HG03175 (cell line): ENCODE data around the gene SHISA7.
"Not testable (repeated sequence)": the region's sequence is repeated elsewhere in the genome, so short reads cannot be mapped to it uniquely, and the experiment has no call there.

Source experiments
- ATAC-seq: cut with Tn5 transposase; IDR thresholded peaks from one replicate; pipeline ENCODE4 v1.9.1; 2021; ENCODE audit warnings: mild to moderate bottlenecking, moderate library complexity; ENCODE audit not compliant: unreplicated experiment

SHISA7 gene

DNA sequence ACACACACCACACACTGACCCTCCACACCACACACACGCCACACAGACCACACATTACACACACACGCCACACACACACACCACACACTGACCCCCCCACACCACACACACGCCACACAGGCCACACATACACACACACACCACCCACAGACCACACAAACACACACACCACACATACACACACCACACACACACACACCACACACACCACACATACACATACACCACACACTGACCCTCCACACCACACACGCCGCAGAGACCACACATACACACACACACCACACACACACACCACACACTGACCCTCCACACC, 5.0 kb upstream of the SHISA7 start:
- ATAC-seq: not testable (repeated sequence)

DNA sequence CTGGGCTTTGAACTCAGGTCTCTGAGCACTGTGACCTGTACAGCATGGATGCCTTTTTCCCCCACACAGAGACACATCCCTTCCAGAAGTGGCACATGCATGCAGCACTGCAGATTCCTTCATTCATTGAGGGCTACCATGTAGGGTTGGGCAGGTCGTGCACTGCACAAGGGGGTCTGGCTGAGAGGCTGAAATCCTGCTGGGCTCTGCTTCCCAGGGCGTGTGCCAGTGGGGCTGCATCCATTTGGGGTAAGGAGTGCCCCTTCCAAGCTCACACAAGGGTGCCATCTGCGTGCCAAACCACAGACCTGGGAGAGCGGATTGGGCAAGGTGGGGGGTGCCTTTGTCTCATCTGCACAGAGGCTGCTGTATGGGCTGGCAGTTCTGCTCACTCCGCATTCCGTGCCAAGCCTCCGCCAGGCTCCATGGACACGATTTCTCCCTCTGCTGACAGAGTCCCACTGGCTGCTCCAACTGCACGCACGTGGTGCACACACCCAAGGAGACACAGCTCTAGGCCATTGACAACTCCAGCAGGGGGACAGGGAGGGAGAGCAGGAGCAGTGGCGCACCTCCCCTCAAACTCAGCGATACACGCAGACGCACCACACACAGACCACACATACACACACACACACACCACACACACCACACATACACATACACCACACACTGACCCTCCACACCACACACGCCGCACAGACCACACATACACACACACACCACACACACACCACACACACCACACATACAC, 4.5 kb upstream of the SHISA7 start:
- no peak for ATAC-seq

DNA sequence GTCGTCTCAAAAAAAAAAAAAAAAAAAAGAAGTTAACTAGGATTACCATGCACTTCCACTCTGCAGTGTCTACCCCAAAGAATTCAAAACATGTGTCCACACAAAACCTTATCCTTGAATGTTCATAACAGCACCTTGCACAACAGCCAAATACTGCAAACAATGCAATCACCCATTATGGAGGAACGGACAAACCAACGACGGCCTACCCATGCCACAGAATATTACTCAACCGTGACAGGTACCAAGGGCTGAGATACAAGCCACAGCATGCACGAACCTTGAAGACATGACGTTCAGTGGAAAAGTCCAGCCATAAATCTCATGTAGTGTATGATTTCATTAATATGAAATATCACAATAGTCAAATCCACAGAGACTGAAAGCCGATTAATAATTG, 3.0 kb upstream of the SHISA7 start:
- ATAC-seq: no peak

DNA sequence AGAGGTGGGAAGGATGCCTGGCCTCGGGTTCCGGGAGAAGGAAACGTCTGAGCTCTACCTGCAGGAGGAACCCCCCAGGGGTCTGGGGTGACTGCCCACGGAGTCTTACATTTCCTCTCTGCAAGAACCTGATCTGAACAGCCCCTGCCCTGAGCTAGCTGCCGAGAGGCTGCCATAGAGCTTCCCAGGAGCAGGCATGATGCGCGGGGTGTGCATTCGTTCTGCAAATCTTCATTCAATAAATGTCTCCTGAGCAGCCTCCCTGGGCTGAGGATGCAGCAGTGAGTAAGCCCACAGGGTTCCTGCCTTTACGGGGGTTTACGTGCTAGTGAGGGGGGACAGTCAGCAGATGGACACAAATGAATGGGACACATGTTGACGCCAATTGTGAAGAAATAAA, 1.5 kb upstream of the SHISA7 start:
- ATAC-seq: no peak

DNA sequence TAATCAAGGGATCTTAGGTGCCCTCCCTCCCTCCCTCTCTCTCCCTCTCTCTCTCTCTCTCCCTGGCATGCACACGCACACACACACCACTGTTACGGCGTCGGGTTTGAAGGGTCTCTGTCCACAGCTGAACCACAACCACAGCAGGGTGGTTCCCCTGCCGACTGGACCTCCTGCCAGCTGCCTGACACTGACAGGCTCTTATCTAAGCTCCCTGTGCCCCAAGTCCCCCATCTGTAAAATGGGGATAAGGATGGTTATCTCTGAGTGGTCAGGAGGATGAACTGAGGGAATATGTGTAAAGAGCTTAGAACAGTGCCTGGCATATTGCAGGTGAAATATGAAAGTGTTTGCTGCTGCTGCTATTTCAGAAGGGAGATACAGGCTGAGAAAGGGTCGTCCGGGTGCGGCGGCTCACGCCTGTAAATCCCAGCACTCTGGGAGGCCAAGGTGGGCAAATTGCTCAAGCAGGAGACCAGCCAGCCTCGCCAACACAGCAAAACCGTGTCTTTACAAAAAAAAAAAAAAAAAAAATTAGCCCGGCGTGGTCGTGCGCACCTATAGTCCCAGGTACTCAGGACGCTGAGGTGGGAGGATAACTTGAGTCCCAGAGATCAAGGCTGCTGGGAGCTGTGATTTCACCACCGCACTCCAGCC, 852 bp upstream of the SHISA7 start:
- ATAC-seq: no peak

DNA sequence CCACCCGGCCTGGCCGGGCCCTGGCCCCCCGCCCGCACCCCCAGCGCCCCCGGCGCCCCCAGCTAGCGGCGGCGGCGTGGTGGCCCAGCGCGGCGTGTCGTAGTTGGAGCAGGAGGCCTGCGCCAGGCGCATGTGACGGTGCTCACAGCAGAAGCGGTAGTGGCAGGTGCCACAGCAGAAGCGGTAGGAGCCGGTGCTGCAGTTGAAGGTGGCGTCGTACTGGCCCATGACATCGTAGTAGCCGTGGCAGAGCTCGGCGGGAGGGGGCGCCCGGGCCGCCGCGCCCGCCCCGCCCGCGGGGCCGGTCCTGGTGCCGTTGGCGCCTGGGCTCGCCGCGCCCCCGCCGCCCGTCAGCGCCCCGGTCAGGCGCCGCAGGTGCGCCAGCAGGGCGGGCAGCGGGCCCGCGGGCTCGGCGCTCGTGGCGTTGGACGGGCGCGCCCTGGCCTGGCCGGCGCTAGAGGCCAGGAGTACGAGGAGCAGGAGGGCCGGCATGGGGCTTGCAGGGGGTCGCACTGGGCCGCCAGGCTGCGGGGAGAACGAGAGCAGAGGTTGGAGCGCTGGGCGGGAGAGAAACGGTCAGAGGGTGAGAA, 633 bp downstream of the SHISA7 start:
- ATAC-seq: no peak

DNA sequence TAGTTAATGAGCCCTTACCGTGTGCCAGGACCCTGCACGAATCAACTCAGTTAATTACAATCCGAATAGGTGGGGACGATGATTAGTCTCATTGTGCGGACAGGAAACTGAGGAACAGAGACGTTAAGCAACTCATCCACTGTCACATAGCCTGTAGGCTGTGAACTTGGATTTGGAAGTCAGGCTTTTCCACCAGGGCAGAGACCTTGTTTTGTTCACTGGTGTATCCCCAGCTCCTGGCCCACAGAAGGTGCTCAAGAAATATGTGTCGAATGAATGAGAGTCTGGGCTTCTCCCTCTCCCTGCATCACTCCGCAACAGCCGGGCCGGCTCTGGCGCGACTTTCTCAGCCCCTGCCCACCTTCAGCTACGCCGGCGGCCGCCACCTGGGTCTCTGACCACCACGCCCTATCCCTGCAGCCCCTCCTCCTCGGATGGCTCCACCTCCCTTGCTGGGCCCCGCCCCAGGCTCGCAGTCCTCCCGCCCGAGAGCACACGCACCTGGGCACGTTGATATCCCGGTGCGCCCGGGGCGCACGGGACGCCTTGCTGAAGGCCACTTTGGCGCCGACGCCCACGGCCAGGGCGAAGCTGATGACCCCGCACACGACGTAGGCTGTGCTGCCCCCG, 1.3 kb downstream of the SHISA7 start:
- no peak for ATAC-seq

DNA sequence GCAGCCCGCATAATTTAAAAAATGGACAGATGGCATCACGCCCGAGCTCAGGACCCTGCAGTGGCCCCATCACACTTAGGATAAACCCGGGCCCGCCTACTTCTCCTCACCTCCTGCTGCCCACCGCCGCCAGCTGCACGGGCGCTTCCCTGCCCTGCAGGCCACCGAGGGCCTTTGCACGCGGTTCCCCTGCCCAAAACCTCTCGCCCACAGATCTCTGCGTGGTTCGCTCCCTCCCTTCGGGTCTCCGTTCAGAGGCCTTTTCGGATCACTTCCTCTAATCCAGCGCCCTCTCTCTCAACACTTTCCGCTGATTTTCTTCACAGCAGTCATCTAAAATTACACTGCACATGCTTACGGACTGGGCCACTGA, 1.8 kb downstream of the SHISA7 start:
- no peak for ATAC-seq

DNA sequence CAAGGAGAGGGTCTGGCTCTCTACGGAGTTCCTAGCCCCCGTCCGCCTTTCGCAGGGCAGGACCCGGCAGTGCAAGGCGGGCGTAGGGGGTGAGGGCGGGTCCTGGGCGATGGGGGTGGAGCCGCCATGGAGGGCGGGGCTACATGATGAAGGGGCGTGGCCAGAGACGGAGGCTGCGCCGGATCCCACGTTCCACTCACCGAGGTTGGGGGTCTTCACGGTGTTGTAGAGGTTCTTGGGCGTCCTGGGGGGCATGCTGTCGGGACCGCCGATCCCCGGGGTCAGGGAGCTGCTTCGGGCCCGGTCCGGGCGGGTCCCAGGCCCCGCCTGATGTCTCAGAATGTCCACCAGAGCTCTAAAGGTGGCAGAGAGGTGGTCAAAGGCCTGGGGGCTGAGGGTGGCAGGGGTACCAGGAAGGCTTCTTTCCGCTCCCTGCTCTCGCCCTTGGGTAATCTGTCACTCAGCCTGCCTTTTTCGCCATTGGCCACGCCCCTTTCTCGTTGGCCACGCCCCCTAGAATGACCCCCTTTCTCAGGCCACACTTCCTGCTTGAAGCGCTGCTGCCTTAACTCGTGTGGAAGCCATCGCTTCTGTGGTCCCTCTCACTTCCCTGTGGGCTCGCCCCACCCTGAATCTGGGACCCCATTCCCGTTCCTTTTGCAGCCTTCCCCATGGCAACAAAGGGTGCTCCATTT, 2.5 kb downstream of the SHISA7 start:
- no peak for ATAC-seq

DNA sequence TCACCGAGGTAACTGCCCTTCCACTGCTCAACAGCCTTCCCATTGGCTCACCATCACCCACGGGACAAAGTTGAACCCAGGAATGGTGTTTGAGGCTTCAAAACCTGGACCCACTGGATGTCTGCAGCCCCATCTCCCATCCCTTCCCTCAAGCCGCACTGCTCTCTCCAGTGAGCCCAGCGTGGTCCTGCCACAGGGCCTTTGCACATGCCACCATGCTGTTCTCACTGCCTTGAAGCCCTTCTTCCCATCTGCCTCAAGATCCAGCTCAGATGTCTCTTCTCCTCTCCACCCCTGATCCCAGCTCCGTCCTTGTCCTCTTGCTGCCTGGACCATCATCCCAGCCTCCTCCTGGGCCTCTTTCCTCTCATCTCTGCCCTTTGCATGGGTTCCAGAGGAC, 4.0 kb downstream of the SHISA7 start:
- ATAC-seq: no peak

DNA sequence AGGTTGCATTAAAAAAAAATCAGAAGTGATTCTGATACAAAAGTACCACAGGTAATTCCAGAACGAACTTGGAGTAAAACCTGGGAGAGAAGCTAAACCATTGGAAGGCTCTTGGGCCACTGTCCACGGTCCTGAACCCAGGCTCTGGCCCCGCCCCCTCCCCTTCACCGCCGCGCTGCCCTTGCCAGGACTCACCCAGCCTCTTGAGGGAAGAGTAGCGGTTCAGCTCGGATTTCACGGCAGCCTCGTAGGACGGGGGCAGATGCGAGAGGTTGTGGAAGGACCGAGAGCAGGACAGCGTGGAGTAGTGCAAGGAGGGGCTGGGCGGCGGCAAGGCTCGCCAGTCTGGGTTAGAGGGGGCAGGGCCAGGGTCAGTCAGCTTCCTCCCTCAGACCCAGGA, 5.7 kb downstream of the SHISA7 start:
- no peak for ATAC-seq

DNA sequence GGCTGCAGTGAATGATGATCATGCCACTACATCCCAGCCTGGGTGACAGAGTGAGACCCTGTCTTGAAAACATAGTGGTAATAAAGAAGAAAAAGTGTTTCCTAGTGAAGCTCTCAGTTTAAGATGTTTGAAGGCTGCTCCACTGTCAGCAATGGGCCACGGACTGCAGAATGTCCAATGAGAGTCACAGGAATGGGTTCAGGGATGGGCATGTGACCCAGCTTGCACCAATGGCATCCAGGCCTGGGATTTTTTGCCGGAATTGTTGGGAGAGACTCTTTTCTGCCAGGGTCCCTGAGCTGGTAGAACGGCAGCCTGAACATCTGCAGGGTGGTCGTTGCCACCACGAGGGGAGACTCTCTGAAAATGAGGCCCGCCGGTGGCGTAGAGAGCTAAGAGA, 6.3 kb downstream of the SHISA7 start:
- no peak for ATAC-seq

DNA sequence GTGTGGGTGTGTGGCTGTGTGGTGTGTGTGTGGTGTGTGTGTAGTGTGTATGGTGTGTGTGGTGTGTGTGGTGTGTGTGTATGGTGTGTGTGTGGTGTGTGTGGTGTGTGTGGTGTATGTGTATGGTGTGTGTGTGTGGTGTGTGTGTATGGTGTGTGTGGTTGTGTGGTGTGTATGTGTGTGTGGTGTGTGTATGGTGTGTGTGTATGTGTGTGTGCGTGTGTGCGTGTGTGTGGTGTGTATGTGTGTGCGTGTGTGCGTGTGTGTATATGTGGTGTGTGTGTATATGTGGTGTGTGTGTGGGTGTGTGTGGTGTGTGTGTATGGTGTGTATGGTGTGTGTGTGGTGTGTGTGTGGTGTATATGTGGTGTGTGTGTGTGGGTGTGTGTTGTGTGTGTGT, 8.1 kb downstream of the SHISA7 start:
- ATAC-seq: no peak

DNA sequence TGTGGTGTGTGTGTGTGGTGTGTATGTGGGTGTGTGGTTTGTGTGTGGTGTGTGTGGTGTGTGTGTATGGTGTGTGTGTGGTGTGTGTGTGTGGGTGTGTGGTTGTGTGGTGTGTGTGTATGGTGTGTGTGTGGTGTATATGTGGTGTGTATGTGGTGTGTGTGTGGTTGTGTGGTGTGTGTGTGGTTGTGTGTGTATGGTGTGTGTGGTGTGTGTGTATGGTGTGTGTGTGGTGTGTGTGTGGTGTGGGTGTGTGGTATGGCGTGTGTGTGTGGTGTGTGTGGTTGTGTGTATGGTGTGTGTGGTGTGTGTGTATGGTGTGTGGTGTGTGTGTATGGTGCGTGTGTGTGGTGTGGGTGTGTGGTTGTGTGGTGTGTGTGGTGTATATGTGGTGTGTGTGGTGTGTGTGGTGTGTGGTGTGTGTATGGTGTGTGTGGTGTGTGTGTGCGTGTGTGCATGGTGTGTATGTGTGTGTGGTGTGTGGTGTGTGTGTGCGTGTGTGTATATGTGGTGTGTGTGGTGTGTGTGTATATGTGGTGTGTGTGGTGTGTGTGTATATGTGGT, 8.7 kb downstream of the SHISA7 start:
- ATAC-seq: no peak

DNA sequence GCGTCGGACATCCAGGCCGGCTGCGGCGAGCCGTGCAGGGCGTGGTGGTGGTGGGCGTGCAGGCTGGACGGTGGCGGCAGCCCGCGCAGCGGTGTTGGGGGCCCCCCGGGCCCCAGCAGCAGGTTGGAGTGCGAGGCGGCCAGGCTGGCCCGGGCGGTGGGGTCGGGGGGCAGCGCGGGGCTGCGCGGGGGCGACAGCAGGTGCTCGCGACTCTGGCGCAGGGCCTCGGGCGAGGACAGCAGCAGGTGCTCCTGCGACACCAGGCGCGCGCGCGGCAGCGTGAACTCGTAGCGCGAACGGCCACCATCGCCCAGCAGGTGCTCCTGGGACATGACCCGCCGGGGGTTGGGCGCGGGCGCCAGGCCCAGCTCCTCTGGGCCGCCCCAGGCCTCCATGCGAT, 9.8 kb downstream of the SHISA7 start:
- ATAC-seq: no peak

DNA sequence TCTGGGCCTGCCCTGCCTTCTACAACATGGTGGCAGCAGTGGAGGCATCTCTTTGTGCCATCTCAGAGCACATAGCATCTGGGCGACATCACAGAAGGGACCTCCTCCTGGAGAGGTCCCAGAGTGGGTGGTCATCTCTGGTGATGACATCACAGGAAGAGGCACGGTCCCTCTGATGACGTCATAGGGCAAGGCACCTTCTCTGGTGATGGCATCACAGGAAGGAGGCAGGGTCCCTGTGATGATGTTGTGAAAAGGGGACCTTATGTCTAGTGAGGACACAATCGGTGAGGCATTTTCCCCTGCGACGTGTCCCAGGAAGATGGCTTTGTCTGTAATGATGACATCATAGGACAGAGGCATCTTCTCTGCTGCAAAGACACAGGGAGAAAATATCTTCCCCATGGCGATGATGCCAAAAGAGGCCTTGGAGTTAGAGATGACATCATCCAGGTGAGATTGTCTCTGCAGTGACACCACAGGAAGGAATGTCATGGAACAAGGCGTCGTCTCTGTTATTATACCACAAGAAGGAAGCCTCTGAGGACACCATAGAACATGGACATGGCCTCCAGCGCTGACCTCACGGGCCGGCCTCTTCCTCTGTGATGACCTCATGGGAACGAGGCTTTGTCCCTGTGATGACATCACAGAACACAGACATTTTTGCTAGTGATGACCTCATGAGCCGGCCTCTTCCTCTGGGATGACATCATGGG, 10.7 kb downstream of the SHISA7 start:
- ATAC-seq: no peak

DNA sequence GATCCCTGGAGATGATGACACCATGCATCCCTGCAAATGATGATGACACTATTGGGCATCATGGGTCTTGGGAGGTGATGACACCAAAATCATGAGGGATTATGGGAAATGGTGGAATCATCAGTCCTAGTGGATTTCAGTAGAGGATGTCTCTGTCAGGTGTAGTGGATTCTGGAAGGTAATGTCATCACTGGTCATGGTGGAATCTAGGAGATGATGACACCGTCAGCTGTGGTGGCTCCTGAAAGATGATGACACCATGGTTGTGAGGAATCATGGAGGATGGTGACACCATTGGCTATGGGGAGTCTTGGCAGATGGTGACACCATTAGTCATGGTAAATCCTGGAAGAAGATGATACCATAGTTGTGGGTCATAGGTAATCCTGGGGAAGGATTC, 11.9 kb downstream of the SHISA7 start:
- no peak for ATAC-seq

DNA sequence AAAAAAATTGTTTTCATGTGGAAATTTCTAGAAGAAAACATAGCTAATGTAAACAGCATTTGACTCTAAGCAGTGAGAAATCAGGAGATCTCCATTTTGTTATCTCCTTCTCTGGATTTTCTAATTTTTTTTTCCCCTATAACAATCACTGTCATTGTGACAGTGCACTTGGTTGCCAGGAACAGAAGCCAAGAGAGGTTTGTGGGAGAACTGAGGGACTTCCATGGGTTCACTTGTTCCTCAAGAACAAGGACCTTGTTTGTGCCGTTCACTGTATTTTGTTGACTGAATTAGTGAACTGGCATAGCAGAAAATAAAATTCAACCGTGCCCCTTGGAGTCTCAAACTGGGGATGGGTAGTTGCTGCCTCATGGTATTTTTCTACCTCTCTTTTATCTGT, 17.1 kb downstream of the SHISA7 start:
- no peak for ATAC-seq

DNA sequence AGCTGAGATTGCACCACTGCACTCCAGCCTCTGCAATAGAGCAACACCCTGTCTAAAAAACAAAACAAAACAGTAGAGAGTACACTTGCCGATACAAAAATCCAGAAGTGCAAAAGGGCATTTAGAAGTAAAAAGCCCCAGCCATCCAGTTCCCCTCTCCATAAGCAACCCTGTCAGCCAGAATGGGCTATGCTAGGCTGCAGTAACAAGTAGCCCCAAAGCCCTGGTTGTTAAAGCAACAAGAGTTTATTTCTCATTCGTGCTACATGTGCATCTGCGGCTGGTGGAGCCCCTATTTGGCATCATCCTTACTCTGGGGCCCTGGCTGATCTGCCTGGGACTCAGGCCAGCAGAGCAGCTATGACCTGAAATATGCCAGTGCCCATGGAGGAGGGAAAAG, 18.6 kb downstream of the SHISA7 start:
- no peak for ATAC-seq

DNA sequence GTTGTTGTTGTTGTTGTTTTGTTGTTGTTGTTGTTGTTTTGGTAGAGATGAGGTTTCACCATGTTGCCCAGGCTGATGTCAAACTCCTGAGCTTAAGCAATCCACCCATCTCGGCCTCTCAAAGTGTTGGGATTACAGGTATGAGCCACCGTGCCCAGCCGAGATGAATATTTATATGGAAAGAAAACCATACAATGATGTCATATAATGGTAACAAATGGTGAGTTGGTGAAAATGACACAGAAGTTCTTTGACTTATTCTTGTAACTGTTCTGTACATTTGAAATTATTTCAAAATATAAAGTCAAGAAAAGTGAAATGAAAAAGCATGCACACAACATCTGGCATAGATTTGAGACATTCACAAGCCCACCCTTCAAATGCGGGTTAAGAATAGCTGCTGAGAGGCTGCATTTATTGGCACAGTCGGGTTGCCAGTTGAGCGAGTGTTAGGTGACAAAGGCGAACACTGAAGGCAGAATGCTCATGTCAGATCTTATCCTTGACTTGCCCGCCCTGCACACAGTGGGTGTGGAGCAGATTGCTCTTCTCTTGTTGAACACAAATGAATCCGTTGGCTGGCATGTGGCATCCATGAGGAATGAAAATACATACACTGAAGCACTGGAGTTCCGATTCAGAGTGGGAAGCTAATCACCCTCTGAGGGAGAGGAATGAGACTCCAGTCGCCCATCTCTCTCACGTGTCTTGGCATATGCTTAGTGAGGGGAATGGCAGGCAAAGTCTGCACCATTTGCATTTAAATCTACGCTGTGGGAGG, 19.7 kb downstream of the SHISA7 start:
- ATAC-seq: no peak
